GM18499 (cell line): ENCODE data around the gene HCCS.
"Not testable (repeated sequence)": the region's sequence is repeated elsewhere in the genome, so short reads cannot be mapped to it uniquely, and the experiment has no call there.

Source experiments
- ATAC-seq: cut with Tn5 transposase; IDR thresholded peaks from one replicate; pipeline ENCODE4 v1.9.1; 2021; ENCODE audit warnings: moderate number of reproducible peaks; ENCODE audit not compliant: insufficient read depth, unreplicated experiment

HCCS gene

DNA sequence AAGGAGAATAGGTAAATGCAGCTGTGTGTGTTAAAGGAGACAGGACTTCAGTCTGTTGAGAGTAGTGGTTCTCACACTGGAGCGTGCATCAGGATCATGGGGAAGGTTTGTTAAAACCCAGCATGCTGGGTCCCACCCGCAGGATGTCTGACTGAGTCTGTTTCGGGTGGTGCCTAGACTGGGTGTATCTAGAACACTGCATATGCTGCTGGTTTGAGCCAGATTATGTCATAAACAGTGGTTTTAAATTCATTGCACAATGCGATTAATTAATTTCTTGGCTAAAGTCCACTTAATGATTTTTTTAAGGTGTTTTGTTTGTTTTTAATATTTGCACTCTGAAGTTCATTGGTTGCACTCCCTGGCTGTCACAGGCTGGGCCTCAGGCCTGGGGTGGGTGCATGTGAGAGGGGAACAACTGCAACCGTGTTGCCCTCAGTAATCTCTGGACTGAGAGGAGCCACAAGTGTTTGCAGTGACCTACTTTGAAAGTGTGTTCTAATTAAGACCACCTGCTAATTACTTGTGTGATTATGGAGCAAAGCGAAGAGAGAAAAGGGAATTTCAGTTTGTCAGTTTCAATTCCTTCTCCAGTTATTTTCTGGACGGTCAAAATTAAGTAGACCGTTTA lies 8.3 kb downstream of the HCCS start:
- ATAC-seq = no peak

DNA sequence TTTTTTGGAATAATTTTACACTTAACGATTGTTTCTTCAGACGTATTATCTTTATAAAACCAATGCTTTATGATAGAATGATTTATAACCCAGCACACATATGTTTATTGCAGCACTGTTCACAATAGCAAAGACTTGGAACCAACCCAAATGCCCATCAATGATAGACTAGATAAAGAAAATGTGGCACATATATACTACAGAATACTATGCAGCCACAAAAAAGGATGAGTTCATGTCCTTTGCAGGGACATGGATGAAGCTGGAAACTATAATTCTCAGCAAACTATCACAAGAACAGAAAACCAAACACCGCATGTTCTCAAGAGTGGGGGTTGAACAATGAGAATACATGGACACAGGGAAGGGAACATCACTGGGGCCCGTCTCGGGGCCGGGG lies 12.0 kb downstream of the HCCS start:
- ATAC-seq = not testable (repeated sequence)

DNA sequence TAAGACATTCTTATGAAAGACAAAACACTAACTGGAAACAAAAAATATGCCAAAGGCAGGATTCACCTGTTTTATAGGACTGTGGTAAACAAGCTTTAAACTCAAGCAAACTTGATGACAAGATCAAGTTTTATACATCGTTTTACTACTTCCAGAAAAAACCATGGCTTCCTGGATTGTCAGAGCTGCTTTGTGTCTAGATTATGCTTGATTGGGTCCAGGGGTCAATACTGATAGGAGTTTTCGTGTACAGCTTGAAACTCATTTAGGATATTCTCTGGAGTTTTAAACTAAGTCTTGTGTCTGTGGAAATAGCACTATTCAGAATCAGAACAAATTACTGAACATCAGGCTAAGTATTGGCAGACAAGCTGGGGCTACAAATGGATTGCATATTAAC lies 13.0 kb downstream of the HCCS start:
- no peak for ATAC-seq

DNA sequence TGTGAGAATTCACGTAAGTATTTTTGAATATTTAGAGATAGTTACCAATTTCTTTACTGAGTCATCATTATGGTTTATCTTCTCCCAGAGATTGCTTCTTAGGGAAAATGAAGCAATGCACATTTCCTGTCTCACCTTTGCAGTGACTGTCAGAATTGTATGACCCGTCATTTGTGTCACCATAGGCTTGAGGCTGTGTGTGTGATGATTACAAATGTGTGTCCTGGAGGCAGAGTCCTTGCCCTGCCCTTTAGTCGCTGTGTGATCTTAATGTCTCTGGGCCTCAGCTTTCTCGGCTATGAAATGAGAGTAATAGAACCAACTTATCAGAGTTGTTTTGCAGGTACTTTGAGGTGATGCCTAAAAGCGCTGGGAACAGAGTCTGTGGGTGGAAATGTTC lies 13.9 kb downstream of the HCCS start:
- ATAC-seq = no peak

DNA sequence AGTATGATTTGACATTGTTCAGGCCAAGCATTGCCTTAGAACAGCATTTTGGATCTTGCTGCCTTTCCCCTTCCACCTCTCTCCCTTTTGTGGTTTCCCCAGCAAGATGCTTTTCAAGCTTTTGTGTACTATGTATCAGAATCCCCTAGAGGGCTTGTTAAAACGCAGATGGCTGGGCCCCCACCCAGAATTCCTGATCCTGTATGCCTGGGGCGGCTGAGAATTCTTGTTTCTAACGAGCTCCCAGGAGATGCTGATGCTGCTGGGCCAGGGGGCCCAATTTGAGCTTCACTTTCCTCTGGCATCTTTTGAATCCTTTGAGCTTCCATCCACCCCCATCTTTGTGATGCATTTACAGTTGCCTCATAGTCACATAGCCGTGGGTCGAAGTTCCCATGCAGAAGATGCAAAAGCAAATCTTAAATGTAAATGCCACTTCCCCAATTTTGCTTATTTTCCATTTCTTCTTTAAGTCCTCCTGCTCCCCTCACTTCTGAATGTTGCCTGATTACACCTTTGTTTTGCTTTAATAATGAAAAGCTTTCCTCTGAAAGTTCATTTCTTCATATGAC lies 18.5 kb downstream of the HCCS start:
- no peak for ATAC-seq

DNA sequence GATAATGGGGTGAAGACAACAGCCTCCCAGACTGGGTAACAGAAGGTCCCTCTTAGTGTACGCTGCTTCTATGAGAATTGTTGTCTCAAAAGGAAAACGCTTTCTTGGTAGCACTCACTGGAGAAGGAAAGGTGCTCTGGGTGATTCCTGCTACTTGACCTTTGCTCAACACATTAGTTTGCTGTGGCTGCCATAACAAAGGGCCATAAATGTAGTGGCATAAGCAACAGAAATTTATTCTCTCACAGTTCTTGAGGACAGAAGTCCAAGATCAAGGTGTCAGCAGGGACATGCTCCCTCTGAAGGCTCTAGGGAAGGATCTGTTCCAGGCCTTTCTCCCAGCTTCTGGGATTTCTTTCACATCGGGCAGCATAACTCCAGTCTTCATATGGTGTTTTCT lies 19.0 kb downstream of the HCCS start:
- ATAC-seq = no peak

DNA sequence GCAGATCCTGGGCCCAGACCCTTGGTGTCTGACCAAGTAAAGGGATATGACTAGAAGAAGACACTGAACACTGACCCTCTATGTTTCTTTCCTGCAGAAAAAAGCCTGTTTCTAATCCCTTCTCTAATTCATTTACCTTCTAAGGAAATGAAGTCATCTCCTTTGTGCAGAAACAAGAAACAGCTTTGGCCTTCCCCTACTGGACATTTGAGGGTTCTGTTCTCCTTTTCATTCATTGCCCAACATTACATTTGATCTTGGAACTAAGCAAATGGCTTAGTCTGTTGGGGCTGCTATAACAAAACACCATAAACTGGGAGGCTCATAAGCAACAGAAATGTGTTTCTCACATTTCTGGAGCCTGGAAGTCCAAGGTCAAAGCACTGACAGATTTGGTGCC lies 20.0 kb downstream of the HCCS start:
- no peak for ATAC-seq

DNA sequence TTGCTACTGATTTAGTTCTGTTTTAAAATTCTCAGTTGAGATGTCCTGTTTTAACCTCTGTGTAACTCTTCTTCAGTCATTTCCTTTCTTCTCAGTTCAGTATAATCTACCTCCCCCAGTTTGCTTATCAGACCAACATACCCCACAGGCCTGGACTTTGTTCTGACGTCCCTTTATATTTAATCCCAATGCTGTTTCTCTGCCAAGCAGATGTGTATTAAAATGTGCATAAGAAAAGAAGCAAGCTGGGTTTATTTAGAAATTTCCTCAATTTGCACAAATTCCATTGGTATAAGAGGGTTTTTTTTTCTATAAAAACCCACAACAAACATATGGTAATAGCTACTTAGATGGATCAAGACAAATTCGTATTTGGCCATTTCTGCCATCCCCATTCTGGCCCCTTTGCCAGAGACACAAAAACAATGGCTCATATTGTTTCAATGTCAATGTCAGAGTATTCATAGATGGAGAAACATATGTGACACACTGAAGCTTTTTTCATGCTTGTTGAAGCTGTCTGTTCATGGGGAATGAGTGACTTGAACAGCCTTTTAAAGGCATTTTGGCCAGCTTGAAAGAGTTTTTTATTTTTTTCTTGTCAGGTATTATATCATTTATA lies 24.5 kb downstream of the HCCS start:
- no peak for ATAC-seq

DNA sequence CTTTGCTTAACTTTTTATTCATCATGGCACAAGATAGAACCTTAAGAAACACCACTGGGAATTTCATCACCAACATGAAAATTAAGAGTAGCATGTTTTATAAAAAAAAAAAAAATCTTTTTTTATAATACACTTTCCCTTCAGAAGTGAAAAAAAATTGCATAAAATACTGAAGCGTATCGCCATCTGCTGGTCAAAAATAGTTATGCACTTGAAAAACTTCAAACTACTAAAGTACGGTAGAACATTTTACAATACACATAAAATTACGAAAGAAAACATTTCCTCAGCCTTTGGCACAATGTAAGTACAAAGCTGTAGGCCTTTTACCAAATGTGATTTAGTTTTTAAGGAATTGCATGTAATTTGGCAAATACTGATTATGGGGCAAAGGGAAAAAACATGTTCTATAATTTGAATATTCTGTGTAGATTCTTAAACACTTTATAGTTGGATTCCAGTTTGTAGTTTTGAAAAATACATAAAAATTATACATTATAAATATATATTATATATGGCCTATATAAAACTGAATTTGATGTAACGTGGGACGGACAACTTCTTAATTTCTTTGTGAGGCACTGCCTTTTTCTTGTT lies 26.5 kb downstream of the HCCS start:
- ATAC-seq = no peak

DNA sequence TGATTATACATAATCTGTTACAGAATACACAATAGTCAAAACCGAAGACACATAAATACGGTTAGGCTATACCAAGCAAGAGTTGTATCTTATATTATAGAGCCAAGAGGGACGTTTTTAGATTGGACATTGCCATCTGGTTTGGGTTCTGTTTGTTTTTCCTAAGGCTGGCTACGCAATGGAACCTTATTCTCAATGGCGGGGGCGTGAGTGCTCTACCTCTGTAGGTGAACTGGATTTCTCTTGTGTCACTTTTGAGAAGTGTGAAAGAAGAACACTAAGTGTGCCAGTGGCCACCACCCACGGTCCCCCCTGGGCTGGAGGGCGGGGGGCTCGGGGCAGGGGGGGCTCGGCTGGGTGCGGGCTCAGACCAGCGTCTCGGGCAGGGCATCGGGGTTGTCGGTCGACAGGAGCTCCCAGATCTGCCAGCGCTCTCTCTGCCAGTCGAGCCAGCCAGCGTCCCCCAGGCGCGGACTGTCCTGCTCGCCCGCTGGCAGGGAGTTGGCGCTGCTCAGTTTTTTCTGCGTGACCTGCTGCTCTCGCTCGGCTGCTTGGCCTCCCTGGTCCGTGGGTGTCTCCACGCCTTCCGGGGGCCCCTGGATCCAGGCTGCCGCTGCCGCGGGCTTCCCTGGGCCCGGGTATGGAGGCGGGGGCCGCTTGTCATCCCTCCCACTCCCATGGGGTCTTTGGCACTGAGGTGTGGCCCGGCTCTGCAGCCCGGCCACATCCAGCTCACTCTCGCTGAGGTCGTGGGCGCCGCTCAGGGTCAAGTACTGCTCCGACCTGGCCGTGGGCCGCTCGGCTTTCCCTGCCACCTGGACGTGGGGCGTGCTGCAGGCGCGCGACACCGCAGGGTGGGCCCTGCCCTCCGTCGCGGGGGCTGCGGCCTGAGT lies 27.6 kb downstream of the HCCS start:
- no peak for ATAC-seq

DNA sequence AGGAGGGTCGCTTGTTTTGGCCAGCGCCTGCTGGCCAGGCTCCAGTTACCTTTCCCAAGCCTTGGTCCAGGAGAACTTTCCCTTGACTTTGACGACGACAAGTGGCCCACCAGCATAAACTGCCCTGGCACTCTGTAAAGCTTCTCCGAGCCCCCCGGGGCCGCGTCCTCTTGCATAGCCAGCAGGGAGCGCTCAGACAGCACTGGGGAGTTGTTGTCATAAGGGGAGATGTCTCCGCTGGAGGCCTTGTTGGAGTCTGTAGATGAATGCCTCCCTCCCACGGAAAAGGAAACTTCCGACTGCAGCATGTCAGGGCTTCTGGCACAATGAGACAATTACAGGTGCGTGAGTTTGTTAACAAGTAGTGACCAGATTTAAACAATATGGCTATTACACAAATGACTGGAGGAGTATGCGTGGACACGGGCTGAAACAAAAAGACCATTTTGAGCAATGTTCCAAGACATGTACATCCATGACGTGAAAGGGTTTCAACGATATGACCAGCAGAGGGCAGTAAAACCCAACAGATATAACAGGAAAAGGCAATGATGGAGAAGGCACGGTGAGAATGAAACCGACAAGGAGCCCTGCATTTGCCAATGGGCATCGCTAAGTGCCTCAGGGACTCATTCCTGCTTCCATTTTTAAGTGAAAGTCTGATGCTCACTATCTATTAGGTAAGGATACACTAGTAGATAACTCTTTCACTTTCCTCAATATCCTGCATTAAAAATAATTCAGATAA lies 33.0 kb downstream of the HCCS start:
- no peak for ATAC-seq

DNA sequence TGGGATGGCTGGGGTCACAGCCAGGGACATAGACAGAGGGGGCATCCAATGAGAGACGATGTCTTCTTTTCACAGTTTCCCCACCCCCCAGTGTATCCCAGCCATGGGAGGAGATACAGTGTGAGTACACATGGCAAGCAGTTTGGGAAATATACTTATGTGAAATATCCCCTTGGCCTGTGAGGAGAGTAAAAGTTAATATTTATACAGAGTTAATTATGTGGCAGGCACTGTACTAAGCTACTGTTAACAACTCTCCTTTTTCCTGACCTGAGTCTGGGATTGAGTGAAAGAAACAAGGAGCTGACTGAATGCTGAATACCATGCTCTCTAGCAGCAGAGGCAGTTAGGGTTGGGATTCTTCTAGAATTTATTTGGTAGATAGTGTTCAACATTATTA lies 35.3 kb downstream of the HCCS start:
- no peak for ATAC-seq

DNA sequence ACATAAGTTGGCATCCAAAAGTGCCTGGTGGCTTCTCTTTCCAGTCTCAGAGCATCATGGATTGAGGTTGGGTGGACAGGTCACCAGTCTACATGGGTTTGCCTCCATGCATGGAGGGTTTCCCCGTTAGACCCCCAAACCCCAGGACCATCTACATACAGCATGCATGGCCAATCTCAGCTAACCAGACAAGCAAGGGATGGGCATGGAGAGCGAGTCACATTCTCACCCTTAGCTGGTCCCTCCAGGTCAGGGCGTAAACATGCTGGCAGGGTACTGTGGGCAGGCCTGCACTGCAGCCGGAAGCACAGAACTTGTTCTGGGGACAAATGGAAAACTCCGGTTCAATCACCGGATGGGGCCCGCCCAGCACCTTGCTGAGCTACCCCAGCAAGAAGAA lies 37.3 kb downstream of the HCCS start:
- no peak for ATAC-seq

DNA sequence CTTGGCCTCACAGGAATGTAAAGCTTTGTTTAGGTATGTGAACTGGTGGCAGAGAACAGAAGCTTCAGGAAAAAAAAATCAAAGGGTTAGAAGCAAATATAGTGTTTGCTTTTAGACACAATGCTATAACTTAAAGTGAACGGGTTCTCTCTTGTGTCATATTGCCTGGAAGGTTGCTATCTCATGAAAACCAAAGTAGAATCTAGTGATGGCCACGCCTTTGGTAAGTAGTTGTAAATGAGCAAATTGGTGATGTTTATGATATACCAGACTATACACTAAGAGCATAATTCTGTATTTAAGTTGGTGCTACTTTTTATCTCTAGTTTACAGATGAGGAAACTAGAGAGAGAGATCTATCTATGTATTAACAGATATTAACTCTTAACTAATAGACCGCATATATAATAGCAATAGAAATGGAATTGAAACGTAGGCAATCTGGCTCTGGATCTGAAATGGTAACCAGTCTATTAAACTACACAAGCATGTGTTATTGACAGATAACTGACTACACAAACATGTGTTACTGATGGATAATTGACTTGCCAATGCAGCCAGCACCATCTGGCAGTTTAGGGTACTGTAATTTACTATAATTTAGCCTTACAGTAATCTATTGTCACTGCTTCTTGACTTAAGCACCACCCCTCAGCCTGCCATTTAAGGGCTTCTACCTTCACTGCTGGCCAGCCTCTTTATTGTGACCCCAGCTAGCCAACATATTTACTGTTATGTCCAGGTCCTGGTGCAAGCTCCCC lies 40.8 kb downstream of the HCCS start:
- no peak for ATAC-seq

DNA sequence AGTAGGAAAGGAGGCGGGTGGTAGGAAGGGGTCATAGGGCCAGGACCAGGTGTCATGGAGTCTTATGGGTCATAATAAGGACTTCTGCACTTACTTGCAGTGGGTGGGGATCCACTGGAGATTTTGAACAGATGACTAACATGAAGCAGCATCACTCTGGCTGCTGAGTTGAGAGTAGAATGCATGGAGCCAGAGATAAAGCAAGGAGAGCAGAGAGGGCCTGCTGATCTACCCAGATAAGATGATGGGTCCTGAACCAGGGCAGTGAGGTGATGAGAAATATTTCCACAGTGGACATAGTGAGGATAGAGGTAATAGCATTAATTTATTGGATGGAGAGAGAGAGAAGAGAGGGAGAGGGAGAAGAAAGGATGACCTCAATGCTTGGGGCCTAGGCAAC lies 48.0 kb downstream of the HCCS start:
- ATAC-seq = no peak

DNA sequence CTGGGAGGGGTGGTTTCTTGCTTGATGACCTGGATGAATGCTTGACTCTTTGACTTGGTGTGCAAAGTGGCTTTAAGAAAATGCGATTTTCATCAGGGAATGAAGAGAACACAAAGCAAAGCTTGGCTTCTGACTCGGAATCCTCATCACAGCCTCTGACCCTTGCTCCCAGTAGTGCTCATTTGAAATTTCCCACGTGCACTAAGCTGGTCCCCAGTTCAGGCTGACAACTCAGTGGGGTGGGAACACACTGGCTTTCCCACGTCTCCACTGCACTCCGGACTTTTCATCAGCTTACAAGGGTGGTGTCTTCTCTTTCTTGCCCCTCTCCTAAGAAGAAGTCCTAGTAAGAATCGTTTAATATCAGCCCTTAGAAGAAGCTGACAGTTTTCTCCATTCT lies 53.3 kb downstream of the HCCS start:
- ATAC-seq = no peak

DNA sequence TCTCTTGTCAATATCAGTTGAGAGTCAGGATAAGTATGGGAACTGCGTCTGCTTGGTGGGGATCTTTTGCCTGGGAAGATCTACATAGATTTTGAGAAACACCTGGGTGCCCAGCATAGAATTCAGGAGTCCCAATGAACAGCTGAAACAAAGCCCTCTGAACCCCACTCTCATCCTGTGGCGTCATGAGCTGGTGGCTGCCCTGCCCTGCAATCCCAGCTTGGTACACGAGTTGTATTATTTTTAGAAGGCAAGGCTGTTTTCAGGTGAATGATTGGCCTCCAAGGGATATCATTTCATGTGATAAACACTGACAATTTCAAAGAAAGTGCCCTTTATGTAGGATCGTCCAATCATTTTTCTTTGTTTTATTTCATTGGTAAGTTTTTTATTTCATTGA lies 60.8 kb downstream of the HCCS start:
- ATAC-seq = no peak

DNA sequence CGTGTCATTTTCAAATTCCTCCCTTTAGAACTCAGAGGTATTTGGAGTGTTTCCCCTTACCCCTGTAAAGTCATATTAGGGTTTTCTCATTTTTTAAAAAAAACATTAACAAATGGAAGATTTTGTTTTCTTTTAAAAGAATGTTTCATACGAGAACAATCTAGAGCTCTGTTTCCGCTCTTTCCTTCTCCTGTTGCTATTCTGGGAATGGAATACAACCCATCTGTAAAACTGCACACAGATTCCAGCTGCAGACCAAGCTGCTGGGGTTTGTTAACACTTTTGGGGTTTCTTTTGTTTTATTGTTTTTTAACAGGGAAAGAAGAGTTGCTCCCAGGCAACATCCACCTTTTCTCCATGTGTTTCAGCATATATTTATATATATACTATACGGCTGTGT lies 61.3 kb downstream of the HCCS start:
- no peak for ATAC-seq
